Chondrocyte (in vitro differentiated cells): ENCODE measurements around the gene ATP6V1G2. TPM values are rescaled to one million over a fixed set of nuclear protein-coding genes. Genes with fewer than 3 reads are reported as not detected.
A peak's percentile ranks its signal among the peaks of the same experiment; 100 is the strongest.

Experiments
- DNase-seq: peaks from one replicate; pipeline ENCODE4 v3.0.0; 2021; ENCODE audit warnings: mixed read lengths, low spot score
- H3K27ac Mint-ChIP-seq: one replicate; pipeline ENCODE4 v1.8.0; 2021; ENCODE audit warnings: mild to moderate bottlenecking, moderate library complexity, mixed read lengths; ENCODE audit not compliant: unreplicated experiment
- H3K27me3 Mint-ChIP-seq: 2 replicates; pipeline ENCODE4 v1.8.0; 2021; ENCODE audit warnings: low read depth, mixed read lengths
- H3K36me3 Mint-ChIP-seq: 2 replicates; pipeline ENCODE4 v1.8.0; 2021; ENCODE audit warnings: low read depth, mixed read lengths
- H3K4me1 Mint-ChIP-seq: 2 replicates; pipeline ENCODE4 v1.8.0; 2021; ENCODE audit warnings: low read depth, mild to moderate bottlenecking, mixed read lengths
- H3K4me3 Mint-ChIP-seq: one replicate; pipeline ENCODE4 v1.8.0; 2021; ENCODE audit warnings: mild to moderate bottlenecking, moderate library complexity, mixed read lengths; ENCODE audit not compliant: unreplicated experiment
- H3K9me3 Mint-ChIP-seq: 2 replicates; pipeline ENCODE4 v1.8.0; 2021; ENCODE audit warnings: low read depth, mixed read lengths
- CTCF ChIP-seq: fragments of 200-600 bp; sonication (generic); IDR thresholded peaks from 2 replicates; pipeline ENCODE4 v1.5.0; 2021; ENCODE audit warnings: antibody characterized with exemption, mild to moderate bottlenecking, moderate library complexity
- total RNA-seq: library from RNA; stranded (reverse); gene quantifications from 3 replicates; pipeline ENCODE4 v1.2.1, GENCODE V29; 2021

Gene ATP6V1G2
- total RNA-seq, 1 donor from 2014 or later: 3.0 TPM

DNA sequence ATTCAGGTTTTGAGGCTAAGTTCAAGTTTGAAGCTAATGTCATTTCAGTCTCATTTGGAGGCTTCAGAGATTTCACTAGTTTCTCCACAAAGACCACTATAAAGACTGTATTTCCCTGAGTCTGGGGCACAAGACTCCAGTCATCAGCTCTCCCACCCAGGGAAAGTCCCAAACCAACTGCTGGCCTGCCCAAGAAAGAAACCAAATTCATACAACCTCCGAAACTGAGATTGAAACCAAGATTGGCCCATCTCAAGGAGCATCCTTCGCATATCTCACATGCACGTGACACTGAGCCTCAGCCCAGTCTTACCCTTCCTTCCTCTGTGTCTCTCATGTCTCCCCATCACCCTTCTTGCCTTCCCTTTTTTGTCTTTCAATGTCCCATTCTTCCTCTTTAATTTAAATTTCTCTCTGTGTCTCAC, 22.1 kb upstream of the ATP6V1G2 start:
- no peak for DNase-seq
- H3K9me3 Mint-ChIP-seq: no peaks in the 10 kb centered on the region

DNA sequence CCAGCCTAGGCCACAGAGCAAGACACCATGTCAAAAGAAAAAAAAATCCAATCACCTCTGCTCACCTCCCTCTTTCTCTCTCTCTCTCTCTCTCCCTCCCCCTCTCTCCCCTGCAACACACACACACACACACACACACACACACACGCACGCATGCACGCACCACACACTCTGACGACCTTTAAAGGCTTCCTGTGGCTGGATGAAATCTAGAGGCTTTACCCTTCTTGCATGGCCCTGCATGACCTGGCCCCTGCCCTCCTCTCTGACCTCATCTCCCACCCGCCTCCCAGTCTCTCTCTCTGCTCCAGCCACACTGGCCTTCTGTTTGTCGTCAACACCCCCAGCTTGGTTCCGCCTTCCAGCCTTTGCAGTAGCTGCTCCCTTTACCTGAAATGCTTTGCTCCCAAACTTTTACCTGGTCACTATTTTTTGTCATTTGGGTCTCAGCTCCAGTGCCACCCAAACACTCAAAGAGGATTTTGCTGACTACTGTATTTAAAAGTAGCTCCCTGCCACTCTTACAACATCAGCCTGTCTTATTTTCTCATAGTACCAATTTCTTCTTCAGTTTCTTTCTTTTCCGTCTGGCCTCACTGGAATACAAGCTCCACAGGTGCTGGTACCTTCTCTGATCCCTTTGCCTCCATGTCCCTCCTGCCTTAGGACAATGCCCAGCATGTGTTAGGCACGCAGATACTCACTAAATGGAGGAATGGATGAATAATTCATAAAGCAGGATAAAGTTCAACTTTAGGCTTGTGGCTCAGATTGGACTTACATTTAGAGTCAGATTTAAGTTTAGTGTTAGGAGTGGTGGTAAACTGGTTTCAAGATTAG, 21.3 kb upstream of the ATP6V1G2 start:
- TF ChIP-seq CTCF: no peak
- H3K27ac Mint-ChIP-seq: no peak overlapping the region

More for the DNA sequence above, 22.1 kb upstream of the ATP6V1G2 start:
- Mint-ChIP-seq H3K36me3 (no peaks in the 10 kb centered on the region), H3K27me3 (peaks cover 2% of the 10 kb centered on the region), H3K4me1 (no peaks in the 10 kb centered on the region), H3K4me3 (no peak overlapping the region), H3K27ac (no peak overlapping the region)
- TF ChIP-seq CTCF: no peak

DNA sequence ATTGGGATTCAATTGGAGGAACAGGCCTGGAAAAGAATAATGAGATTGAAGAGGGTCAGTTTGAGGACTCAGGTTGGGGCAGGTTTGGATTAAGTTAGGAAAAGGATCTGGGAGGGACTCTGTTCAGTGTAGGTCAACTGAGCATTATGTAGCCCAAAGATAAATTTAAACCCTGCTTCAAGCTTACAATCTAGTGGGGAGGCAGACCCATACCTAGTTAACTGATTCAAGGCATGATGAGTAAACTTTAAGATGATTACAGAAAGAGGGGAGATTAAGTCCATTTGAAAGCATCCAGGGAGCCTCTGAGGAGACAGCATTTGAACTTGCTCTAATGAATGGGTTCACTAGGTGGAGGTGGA, 14.3 kb upstream of the ATP6V1G2 start:
- peaks cover 31% of the 10 kb centered on the region for H3K4me1 Mint-ChIP-seq
- H3K36me3 Mint-ChIP-seq: peaks cover 22% of the 10 kb centered on the region
- H3K27ac Mint-ChIP-seq: peak overlapping the region; percentile 5
- H3K9me3 Mint-ChIP-seq: no peaks in the 10 kb centered on the region
- H3K4me3 Mint-ChIP-seq: no peak overlapping the region
- H3K27me3 Mint-ChIP-seq: no peaks in the 10 kb centered on the region
- no peak for DNase-seq
- no peak for TF ChIP-seq CTCF

More for the DNA sequence above, 21.3 kb upstream of the ATP6V1G2 start:
- Mint-ChIP-seq H3K27me3 (peaks cover 2% of the 10 kb centered on the region), H3K9me3 (no peaks in the 10 kb centered on the region), H3K36me3 (no peaks in the 10 kb centered on the region), H3K4me1 (peaks cover 5% of the 10 kb centered on the region), H3K4me3 (no peak overlapping the region)
- peak; percentile 75 for DNase-seq

- peaks cover 22% of the 10 kb centered on the region for H3K36me3 Mint-ChIP-seq
- no peak for TF ChIP-seq CTCF
- no peak overlapping the region for H3K4me3 Mint-ChIP-seq
- peak; percentile 39 for DNase-seq
- H3K4me1 Mint-ChIP-seq: peaks cover 31% of the 10 kb centered on the region
- no peaks in the 10 kb centered on the region for H3K9me3 Mint-ChIP-seq
- peak overlapping the region; percentile 86 for H3K27ac Mint-ChIP-seq
- no peaks in the 10 kb centered on the region for H3K27me3 Mint-ChIP-seq
Observed at GRCh38 chr6:31559958-31560696, 13.7 kb upstream of the ATP6V1G2 start.

- no peak overlapping the region for H3K4me3 Mint-ChIP-seq
- peaks cover 31% of the 10 kb centered on the region for H3K4me1 Mint-ChIP-seq
Observed at GRCh38 chr6:31559606-31559957, 13.2 kb upstream of the ATP6V1G2 start.

More at GRCh38 chr6:31559606-31559957, 13.2 kb upstream of the ATP6V1G2 start:
- H3K27me3 Mint-ChIP-seq: no peaks in the 10 kb centered on the region
- H3K36me3 Mint-ChIP-seq: peaks cover 22% of the 10 kb centered on the region
- no peak for TF ChIP-seq CTCF
- H3K27ac Mint-ChIP-seq: peak overlapping the region; percentile 86
- peak; percentile 2 for DNase-seq
- no peaks in the 10 kb centered on the region for H3K9me3 Mint-ChIP-seq
